ENCODE measurements around the gene ARHGEF7.

The ARHGEF7 gene

GRCh38 chr13:111213964-111214726 is 99.0 kb downstream of the ARHGEF7 start:
- peaks cover 8% of the 10 kb centered on the region for H3K36me3 ChIP-seq (ENCODE audit: control insufficient read depth, insufficient read depth, low read length)
- no peak for TF ChIP-seq CTCF (IDR thresholded peaks at IDR 0.05; ENCODE audit: insufficient read depth, low read length, poor library complexity, severe bottlenecking)

GRCh38 chr13:111215081-111216047 is 100.3 kb downstream of the ARHGEF7 start:
- DNase-seq (ENCODE audit: extremely low read depth, insufficient read length): no peak
- TF ChIP-seq CTCF (IDR thresholded peaks at IDR 0.05; ENCODE audit: insufficient read depth, low read length, poor library complexity, severe bottlenecking): no peak
- Histone ChIP-seq H3K4me3 (replicated peaks; ENCODE audit: low read depth, low read length) (no peak overlapping the region), H3K36me3 (ENCODE audit: control insufficient read depth, insufficient read depth, low read length) (peaks cover 13% of the 10 kb centered on the region), H3K27me3 (replicated peaks; ENCODE audit: control insufficient read depth, insufficient read depth, low read length) (no peaks in the 10 kb centered on the region)

More at GRCh38 chr13:111213964-111214726, 99.0 kb downstream of the ARHGEF7 start:
- no peak for DNase-seq (ENCODE audit: extremely low read depth, insufficient read length)
- H3K27me3 ChIP-seq (replicated peaks; ENCODE audit: control insufficient read depth, insufficient read depth, low read length): no peaks in the 10 kb centered on the region
- H3K4me3 ChIP-seq (replicated peaks; ENCODE audit: low read depth, low read length): no peak overlapping the region

- H3K4me3 ChIP-seq (replicated peaks; ENCODE audit: low read depth, low read length): no peak overlapping the region
- no peak for DNase-seq (ENCODE audit: extremely low read depth, insufficient read length)
- TF ChIP-seq CTCF (IDR thresholded peaks at IDR 0.05; ENCODE audit: insufficient read depth, low read length, poor library complexity, severe bottlenecking): peak; percentile 53
- H3K27me3 ChIP-seq (replicated peaks; ENCODE audit: control insufficient read depth, insufficient read depth, low read length): no peaks in the 10 kb centered on the region
- H3K36me3 ChIP-seq (ENCODE audit: control insufficient read depth, insufficient read depth, low read length): peaks cover 14% of the 10 kb centered on the region
These were observed 101.3 kb downstream of the ARHGEF7 start for GRCh38 chr13:111216166-111216960.

GRCh38 chr13:111217641-111218040 is 102.5 kb downstream of the ARHGEF7 start:
- no peak overlapping the region for H3K4me3 ChIP-seq (replicated peaks; ENCODE audit: low read depth, low read length)
- DNase-seq (ENCODE audit: extremely low read depth, insufficient read length): no peak
- no peak for TF ChIP-seq CTCF (IDR thresholded peaks at IDR 0.05; ENCODE audit: insufficient read depth, low read length, poor library complexity, severe bottlenecking)
- no peaks in the 10 kb centered on the region for H3K27me3 ChIP-seq (replicated peaks; ENCODE audit: control insufficient read depth, insufficient read depth, low read length)
- H3K36me3 ChIP-seq (ENCODE audit: control insufficient read depth, insufficient read depth, low read length): peaks cover 12% of the 10 kb centered on the region

DNA sequence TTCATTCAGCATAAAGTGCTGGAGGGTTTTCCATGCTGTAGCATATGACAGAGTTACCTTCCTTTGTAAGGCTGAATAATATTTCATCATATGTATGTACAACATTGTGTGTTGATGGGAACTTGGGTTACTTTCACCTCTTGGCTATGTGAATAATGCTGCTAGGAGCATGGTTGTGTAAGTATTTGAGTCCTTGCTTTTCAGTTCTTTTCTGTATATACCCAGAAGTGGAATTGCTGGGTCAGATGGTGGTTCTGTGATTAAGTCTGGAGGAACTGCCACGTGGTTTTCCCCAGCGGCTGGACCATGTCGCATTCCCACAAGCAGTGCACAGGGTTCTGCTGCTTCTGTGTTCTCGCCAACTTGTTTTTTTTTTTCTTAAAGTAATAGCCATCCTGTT is 104.2 kb downstream of the ARHGEF7 start:
- Histone ChIP-seq H3K4me3 (replicated peaks; ENCODE audit: low read depth, low read length) (no peak overlapping the region), H3K36me3 (ENCODE audit: control insufficient read depth, insufficient read depth, low read length) (peaks cover 10% of the 10 kb centered on the region), H3K27me3 (replicated peaks; ENCODE audit: control insufficient read depth, insufficient read depth, low read length) (no peaks in the 10 kb centered on the region)
- no peak for DNase-seq (ENCODE audit: extremely low read depth, insufficient read length)
- TF ChIP-seq CTCF (IDR thresholded peaks at IDR 0.05; ENCODE audit: insufficient read depth, low read length, poor library complexity, severe bottlenecking): no peak

Measured in GM06990 (cell line).